Superior temporal gyrus (tissue), 1 donor: ENCODE measurements around the gene RAVER2.
"Not testable (repeated sequence)": the region's sequence is repeated elsewhere in the genome, so short reads cannot be mapped to it uniquely, and the experiment has no call there.

Source experiments
- DNase-seq: peaks from one replicate; pipeline ENCODE4 v3.0.0-alpha.2; 2016; ENCODE audit errors: extremely low spot score

RAVER2 gene

GRCh38 chr1:64744492-64745180, at the start of gene RAVER2:
Gene RAVER2 (plus strand): TSS chr1:64745075. CDS start chr1:64745173, 98 bp downstream.
- DNase-seq = no peak

DNA sequence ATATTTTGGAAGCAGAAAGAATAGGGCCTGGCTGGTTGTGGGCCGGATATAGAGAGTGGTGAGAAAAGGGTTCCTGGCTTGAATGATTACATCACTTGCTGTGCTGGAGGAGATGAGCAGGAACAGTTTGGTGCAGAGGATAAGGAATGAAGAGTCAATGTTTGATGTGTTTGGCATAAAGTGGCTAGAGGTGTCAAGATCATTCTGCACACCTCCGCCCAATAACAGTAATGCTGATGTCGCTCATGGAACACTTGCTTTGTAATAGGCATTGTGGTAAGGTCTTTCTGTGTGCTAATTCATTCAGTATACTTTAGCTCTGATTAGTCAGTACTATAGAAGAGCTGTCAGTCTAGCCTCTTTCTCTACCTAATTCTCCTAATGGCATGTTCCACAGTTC, 48.0 kb upstream of the RAVER2 start:
- DNase-seq = no peak

GRCh38 chr1:64699327-64699726, 45.5 kb upstream of the RAVER2 start:
- DNase-seq = no peak

- DNase-seq = no peak
These were observed 43.8 kb upstream of the RAVER2 start for GRCh38 chr1:64701071-64701470.

- DNase-seq = no peak
These were observed 43.0 kb upstream of the RAVER2 start for GRCh38 chr1:64701886-64702285.

DNA sequence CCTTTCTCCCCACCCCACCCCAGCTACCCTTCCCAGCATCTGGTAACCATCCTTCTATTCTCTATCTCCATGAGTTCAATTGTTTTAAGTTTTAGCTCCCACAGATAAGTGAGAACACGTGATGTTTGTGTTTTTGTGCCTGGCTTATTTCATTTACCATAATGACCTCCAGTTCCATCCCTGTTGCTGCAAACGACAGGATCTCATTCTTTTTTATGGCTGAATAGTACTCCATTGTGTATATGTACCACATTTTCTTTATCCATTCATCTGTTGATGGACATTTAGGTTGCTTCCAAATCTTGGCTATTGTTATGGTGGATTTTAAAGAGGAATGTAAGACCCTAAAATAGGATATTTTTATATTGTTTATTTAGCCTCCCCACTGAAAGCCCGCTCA, 42.2 kb upstream of the RAVER2 start:
- DNase-seq = not testable (repeated sequence)

DNA sequence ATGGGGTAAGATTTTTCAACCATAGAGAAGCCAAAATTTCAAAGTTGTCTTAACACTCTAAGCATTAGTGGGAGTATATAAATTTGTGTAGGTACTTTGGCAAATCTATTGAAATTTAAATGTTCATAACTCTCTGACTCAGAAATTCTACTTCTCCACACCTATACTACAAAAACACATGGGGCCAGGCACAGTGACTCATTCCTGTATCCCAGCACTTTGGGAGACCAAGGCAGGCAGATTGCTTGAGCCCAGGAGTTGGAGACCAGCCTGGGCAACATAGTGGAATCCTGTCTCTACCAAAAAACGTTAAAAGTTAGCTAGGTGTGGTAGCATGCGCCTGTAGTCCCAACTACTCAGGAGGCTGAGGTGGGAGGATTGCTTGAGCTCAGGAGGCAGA, 41.3 kb upstream of the RAVER2 start:
- DNase-seq = no peak

GRCh38 chr1:64705591-64705990, 39.3 kb upstream of the RAVER2 start:
- DNase-seq = no peak

- no peak for DNase-seq
These were observed 33.6 kb upstream of the RAVER2 start for GRCh38 chr1:64711266-64711665.

DNA sequence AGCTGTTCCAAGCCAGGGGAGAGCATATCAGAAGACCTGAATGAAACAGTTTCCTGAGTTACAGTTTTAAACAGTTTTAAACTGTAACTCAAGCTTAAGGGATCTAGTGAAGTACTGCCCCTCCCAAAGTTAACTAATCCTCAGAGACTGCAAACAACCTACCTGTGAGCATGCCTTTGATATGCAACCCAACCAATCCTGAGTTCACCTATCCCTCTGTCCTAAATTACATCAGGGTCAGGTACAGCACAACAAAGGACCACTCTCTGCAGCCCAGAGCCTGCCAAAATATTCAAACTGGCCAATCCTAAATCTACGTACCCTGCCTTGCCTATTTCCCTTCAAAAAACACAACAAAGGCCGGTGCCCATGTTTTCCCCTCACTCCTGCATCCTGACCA, 32.8 kb upstream of the RAVER2 start:
- no peak for DNase-seq

DNA sequence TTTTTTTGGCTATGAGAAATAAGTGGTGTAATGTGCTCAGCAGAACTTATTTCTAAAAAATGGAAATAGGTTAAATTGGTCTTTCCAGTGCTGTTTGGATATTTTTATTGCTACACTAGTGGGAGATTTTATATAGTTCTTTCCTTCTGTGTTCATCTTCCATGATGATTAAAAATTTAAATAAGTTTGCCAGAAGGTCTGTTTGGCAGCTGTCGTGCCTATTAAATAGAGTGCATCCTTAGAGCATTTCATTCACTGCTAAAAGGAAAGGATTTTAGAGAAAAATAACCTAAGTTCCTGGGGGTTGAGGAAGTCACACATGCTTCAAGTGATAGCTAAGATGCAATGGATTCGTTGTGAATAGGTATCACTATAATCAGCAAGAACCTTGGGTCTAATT, 29.7 kb upstream of the RAVER2 start:
- no peak for DNase-seq

- DNase-seq = no peak
These were observed 23.7 kb upstream of the RAVER2 start for GRCh38 chr1:64721135-64721534.

DNA sequence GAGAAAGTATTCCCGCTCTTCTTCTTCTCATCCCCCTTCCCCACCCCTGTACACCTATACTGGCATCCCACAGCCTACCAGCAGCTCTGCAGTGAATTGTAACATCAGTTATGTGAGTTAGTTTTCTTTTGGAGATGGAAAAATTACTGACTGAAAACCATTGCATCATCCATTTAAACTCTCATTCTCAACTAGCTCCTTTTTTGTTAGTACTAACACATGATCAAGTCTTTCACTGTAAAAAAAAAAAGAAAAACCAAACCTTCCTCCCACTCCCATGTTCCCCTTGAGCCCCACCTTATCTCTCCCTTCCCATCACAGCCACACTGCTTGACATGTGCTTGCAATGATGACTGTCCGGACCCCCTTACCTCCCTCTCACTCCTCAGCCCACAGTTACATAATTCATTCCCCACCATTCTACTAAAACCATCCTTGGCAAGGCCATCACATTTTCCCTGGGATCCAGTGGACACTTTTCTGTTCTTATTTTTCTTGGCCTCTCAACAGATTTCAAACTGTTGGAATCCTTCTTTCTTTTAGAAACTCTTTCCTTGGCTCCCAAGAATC, 23.2 kb upstream of the RAVER2 start:
- DNase-seq = no peak

DNA sequence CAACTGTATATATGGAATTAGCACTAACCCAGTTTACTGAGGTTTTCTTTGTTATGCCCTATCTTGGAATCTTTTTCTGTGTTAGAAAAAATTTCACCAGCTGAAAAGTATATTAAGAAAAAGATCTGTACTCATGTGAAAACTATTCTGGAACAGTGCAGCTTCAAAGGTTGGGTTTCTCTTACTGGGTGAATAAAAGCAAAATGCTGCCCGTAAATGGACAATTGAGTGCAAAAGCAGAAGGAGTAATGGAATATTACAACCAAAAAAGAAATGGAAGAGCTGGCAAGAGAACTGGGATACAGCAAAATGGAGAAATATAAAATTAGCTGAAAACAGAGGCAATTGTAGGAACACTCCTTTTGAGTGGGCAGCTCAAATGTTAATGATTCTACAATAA, 17.0 kb upstream of the RAVER2 start:
- DNase-seq = peak; percentile 20

- no peak for DNase-seq
These were observed 11.1 kb upstream of the RAVER2 start for GRCh38 chr1:64733581-64734286.

- no peak for DNase-seq
These were observed 10.6 kb upstream of the RAVER2 start for GRCh38 chr1:64734287-64734652.

DNA sequence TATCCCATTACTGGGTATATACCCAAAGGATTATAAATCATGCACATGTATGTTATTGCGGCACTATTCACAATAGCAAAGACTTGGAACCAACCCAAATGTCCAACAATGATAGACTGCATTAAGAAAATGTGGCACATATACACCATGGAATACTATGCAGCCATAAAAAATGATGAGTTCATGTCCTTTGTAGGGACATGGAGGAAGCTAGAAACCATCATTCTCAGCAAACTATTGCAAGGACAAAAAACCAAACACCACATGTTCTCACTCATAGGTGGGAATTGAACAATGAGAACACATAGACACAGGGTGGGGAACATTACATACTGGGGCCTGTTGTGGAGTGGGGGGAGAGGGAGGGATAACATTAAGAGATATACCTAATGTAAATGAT, 4.2 kb upstream of the RAVER2 start:
- not testable (repeated sequence) for DNase-seq

DNA sequence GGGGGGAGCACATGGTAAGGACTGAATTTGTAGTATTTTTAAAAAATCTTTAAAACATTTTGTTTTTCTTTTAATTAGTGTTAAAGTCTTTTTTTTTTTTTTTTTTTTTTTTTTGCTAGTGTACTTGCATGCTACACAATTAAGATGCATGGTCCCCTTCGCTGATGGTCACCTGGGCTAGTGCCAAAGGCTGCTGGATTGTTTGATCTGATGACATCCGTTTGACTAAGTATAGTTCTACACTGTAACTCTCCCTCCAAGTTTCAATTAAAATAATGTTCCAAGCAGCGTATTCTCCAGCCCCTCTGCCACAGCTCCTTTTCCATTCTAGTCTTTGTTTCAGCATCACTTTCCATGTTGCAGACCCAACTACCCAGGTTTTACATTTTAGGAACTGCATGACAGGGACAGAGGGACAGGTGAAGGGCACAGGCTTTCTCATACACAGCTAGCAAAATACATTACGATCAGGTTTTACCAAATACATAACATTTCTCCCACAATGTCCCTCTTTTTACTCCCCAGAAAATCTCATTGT, 852 bp upstream of the RAVER2 start:
- DNase-seq = peak; percentile 25

- no peak for DNase-seq
These were observed 508 bp downstream of the RAVER2 start for GRCh38 chr1:64745181-64745985.

- DNase-seq = peak; percentile 47
These were observed 1.4 kb downstream of the RAVER2 start for GRCh38 chr1:64745986-64746940.

GRCh38 chr1:64748222-64748621, 3.3 kb downstream of the RAVER2 start:
- peak; percentile 25 for DNase-seq
